ENCODE data around the gene TROAP. TPM values are rescaled to one million over a fixed set of nuclear protein-coding genes. Genes with fewer than 3 reads are reported as not detected.

The TROAP gene, protein sequence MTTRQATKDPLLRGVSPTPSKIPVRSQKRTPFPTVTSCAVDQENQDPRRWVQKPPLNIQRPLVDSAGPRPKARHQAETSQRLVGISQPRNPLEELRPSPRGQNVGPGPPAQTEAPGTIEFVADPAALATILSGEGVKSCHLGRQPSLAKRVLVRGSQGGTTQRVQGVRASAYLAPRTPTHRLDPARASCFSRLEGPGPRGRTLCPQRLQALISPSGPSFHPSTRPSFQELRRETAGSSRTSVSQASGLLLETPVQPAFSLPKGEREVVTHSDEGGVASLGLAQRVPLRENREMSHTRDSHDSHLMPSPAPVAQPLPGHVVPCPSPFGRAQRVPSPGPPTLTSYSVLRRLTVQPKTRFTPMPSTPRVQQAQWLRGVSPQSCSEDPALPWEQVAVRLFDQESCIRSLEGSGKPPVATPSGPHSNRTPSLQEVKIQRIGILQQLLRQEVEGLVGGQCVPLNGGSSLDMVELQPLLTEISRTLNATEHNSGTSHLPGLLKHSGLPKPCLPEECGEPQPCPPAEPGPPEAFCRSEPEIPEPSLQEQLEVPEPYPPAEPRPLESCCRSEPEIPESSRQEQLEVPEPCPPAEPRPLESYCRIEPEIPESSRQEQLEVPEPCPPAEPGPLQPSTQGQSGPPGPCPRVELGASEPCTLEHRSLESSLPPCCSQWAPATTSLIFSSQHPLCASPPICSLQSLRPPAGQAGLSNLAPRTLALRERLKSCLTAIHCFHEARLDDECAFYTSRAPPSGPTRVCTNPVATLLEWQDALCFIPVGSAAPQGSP
- 10 to 100 TPM; 14.1 to 37.4 (median 34.5) TPM for total RNA-seq (2021; fragmentation: NEBNext Ultra II Directional; extraction: Animal tissue kit (Norgen Biotek cat#: 25700))
- long read RNA-seq, partial matches to known transcripts, result 3 of 11 reads
- long read RNA-seq, other reads (novel, unspliced or antisense), result 2 of 11 reads

DNA sequence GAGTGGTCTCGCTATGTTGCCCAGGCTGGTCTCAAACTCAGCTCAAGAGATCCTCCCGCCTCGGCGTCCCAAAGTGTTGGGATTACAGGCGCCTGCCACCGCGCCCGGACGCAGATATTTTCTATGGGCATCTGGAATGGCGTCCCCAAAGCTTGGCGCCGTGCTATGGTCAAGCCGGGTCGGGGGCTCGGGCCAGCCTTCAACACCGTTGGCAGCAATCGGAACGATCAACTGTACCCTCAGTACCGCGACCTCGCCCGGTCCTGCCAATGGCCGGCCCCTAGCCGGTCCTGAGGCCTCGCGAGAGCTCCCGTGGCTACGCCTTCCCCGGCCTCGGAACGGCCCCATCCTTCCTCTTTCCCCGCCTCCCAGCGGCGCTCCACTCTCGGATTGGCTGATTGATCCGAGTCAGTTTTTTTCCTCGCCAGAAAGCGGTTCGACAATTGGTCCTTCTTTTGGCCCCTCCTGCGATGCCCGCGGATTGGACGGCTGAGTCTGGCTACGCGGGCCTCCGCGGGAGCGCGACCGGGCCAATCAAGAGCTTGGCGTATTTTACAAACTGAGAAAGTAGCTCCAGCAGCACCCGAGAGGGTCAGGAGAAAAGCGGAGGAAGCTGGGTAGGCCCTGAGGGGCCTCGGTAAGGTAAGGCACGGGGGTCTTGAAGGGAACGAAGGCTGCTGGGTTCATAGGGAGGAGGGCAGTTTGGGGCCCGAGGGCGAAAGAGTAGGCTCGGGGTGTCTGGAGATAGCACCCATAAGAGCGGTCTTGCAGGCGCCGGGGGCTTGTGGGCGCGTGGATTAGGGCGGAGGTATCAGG lies at the start of gene TROAP:
TROAP (plus strand) TSS at position 548 of the 816 bp plus-strand sequence. CDS start 354 bp downstream, outside the sequence.
- peaks cover 8% of the 10 kb centered on the region; the same call in 1 of the 2 replicates for H3K36me3 Mint-ChIP-seq (ENCODE audit: low read depth)
- TF ChIP-seq, protein P1, sequence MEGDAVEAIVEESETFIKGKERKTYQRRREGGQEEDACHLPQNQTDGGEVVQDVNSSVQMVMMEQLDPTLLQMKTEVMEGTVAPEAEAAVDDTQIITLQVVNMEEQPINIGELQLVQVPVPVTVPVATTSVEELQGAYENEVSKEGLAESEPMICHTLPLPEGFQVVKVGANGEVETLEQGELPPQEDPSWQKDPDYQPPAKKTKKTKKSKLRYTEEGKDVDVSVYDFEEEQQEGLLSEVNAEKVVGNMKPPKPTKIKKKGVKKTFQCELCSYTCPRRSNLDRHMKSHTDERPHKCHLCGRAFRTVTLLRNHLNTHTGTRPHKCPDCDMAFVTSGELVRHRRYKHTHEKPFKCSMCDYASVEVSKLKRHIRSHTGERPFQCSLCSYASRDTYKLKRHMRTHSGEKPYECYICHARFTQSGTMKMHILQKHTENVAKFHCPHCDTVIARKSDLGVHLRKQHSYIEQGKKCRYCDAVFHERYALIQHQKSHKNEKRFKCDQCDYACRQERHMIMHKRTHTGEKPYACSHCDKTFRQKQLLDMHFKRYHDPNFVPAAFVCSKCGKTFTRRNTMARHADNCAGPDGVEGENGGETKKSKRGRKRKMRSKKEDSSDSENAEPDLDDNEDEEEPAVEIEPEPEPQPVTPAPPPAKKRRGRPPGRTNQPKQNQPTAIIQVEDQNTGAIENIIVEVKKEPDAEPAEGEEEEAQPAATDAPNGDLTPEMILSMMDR (IDR thresholded peaks at IDR 0.05), result no peak
- H3K4me3 Mint-ChIP-seq, result peak within 1 kb of the TSS; percentile 100
- H3K9me3 Mint-ChIP-seq, result no peaks in the 10 kb centered on the region
- peaks cover 2% of the 10 kb centered on the region for H3K27me3 Mint-ChIP-seq (ENCODE audit: insufficient read depth)
- DNase-seq, result peak; percentile 98
- H3K27ac Mint-ChIP-seq, result peak within 1 kb of the TSS; percentile 94
- peaks cover 26% of the 10 kb centered on the region for H3K4me1 Mint-ChIP-seq (ENCODE audit: low read depth)

DNA sequence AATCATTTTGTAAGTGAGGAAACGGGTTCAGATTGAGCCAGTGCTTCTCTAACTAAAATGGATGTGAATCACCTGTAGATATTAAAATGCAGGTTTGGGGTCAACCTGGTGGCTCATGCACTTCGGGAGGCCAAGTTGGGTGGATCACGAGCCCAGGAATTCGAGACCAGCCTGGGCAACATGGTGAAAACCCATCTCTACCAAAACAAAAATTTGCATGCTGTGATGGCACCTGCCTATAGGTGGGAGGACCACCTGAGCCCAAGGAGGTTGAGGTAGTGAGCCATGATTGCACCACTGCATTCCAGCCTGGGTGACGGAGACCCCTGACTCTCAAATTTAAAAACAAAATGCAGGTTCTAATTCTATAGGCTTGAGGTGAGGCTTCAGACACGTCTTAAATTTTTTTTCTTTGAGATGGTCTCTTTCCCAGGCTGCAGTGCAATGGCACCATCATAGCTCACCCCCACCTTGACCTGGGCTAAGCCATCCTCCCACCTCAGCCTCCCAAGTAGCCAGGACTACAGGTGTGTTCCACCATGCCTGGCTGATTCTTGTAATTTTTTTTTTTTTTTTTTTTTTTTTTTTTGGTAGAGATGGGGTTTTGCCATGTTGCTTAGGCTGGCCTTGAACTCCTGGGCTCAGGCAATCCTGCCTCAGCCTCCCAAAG lies 49.2 kb upstream of the TROAP start:
- no peak for DNase-seq
- Mint-ChIP-seq H3K27ac (no peak overlapping the region; the same call in 1 of the 2 replicates), H3K27me3 (ENCODE audit: insufficient read depth) (peaks cover 7% of the 10 kb centered on the region), H3K4me1 (ENCODE audit: low read depth) (peaks cover 17% of the 10 kb centered on the region), H3K4me3 (no peak overlapping the region), H3K36me3 (ENCODE audit: low read depth) (peaks cover 28% of the 10 kb centered on the region), H3K9me3 (no peaks in the 10 kb centered on the region)
- TF ChIP-seq, protein P1 (IDR thresholded peaks at IDR 0.05), result no peak; the same call in 1 of the 2 replicates

DNA sequence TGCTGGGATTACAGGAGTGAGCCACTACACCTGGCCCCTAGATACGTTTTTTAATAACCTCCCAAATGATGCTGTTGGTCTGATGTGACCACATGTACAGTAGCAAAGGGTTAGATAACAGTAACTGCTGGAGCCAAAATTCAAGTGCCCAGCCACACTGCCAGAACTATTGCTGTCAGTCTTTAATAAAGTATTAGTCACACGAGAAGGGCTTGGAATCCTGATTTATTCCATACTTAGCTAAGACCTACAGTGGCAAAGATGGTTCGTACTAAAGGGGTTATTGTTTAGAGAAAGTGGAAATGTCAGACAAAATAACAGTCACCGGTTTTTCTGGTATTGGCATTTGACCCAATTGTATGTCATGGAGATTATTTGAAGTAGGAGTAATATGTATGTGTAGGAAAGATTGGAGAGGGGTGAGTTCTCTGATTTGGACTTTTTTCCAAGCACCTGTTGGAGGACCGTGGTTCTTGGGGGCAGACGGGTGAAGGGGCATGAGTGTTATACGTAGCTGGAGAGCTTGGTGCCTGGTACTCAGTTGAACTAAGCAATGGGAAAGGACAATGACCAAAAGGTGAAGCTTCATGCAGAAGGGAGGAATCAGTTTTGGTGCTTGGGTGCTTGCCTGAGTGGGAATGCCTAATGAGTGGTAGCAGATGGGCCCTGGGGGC lies 48.5 kb upstream of the TROAP start:
- peaks cover 7% of the 10 kb centered on the region for H3K27me3 Mint-ChIP-seq (ENCODE audit: insufficient read depth)
- H3K36me3 Mint-ChIP-seq (ENCODE audit: low read depth), result peaks cover 22% of the 10 kb centered on the region
- TF ChIP-seq, protein P1 (IDR thresholded peaks at IDR 0.05), result no peak
- peak overlapping the region; percentile 5; the same call in 1 of the 2 replicates for H3K4me3 Mint-ChIP-seq
- no peaks in the 10 kb centered on the region for H3K9me3 Mint-ChIP-seq
- peak overlapping the region; percentile 0; the same call in 1 of the 2 replicates for H3K27ac Mint-ChIP-seq
- peaks cover 10% of the 10 kb centered on the region for H3K4me1 Mint-ChIP-seq (ENCODE audit: low read depth)
- no peak for DNase-seq

DNA sequence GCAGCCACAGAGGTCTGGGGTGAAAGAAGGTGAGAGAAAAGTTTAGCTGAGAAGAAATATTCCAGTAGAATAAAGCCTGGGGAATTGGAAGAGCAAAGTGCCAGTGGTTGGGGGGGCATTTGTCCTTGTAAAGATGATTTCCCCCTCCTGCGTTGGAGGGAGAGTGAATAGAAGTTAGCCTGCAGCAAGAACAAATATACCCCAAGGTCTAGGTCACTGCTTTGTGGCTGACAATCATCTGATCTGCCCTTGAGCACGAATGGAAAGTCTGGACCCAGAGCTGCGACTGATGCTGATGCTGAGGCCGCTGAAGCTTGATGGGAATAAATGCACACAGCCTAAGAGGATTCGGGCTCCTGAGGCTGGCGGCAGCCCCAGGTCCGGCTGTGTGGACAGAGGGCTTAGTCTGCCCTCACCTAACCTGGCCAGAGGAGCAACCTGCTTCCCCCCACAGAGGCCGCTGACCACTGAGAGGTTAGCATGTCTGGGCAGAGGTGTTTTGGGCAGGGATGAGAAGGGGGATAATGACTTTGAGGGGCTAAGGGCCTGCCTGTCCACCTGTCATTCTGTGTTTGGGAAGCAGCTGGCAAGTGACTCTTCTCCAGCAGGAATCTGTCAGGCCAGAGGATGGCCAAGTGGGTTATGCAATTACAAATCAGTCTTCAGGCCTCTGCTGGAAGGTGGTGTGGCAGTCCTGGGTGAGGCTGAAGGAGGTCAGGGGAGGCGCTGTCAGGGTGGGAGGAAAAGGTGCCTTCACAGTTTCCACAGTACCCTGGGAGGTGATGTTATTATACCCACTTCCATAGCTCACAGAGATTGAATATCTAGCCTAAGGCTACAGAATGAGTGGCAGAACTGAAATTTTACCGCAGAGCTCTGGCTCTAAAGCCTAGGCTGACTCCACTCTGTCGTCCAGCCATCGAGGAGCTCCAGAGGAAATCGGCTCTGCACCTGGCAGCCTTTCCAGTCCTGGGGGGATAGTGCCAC lies 46.5 kb upstream of the TROAP start:
- TF ChIP-seq, protein P1 (IDR thresholded peaks at IDR 0.05), result no peak
- Mint-ChIP-seq H3K27ac (peak overlapping the region; percentile 8; the same call in 1 of the 2 replicates), H3K4me3 (no peak overlapping the region), H3K27me3 (ENCODE audit: insufficient read depth) (peaks cover 2% of the 10 kb centered on the region; the same call in 1 of the 2 replicates), H3K36me3 (ENCODE audit: low read depth) (peaks cover 12% of the 10 kb centered on the region), H3K9me3 (no peaks in the 10 kb centered on the region), H3K4me1 (ENCODE audit: low read depth) (no peaks in the 10 kb centered on the region)
- DNase-seq, result no peak

Data from HFFc6 (cell line).